ENCODE results near the gene IL11RA. TPM values are rescaled to one million over a fixed set of nuclear protein-coding genes. Genes with fewer than 3 reads are reported as not detected.
A peak's percentile ranks its signal among the peaks of the same experiment; 100 is the strongest.

The IL11RA gene
- total and polyA plus RNA-seq, 2 of the 8 experiments (the other 6 are each of a cell fraction or from before 2014, with no cell fraction given), result 5.5 to 9.1 TPM

- H3K14ac ChIP-seq (ENCODE audit: insufficient read length), result no peak within 1 kb of the TSS
- H3K56ac ChIP-seq (replicated peaks; ENCODE audit: insufficient read length, low read depth, low read length), result no peak within 1 kb of the TSS
- DNase-seq (ENCODE audit: low read depth in 1 of 2, low spot score in 2 of 2) (peak in 1 of 2 experiments; percentile 70), FAIRE-seq (no peak)
- no peak within 1 kb of the TSS for H2BK5ac ChIP-seq (ENCODE audit: low read depth, low read length)
- peaks cover 9% of the 10 kb centered on the region for H3K23me2 ChIP-seq (ENCODE audit: low read depth, low read length)
- 4% methylated on average over 37 of the region's 69 CpGs; no CpG with 5 or more reads in 1 of the 2 experiments for WGBS, 2 experiments (ENCODE audit: extremely low coverage in 1 of 2, insufficient coverage in 1 of 2, insufficient read length in 1 of 2, insufficient replicate concordance in 2 of 2, low coverage in 1 of 2, low lambda C conversion rate in 2 of 2, missing lambda C conversion rate in 1 of 2)
- no peak within 1 kb of the TSS for H3K18ac ChIP-seq (ENCODE audit: extremely low read depth, low read length)
- H3K36me3 ChIP-seq (ENCODE audit: control insufficient read depth in 2 of 4, insufficient read depth in 4 of 4, low read length in 3 of 4), result no peaks in the 10 kb centered on the region; a peak in 1 of 8 replicates
- H3K4me1 ChIP-seq (replicated peaks in 1 of 4; ENCODE audit: control insufficient read depth in 3 of 4, insufficient read depth in 4 of 4, low read length in 3 of 4), result peaks cover 0 to 18% (median 6%) of the 10 kb centered on the region in 4 experiments; a peak in 6 of 7 replicates
- no peaks in the 10 kb centered on the region for H3K79me2 ChIP-seq (ENCODE audit: control insufficient read depth in 1 of 2, insufficient read depth in 2 of 2, low read length in 2 of 2)
- peak within 1 kb of the TSS; percentile 69; the same call in 1 of the 2 replicates for H4K8ac ChIP-seq (ENCODE audit: extremely low read depth, insufficient read depth, low read length)
- no peak within 1 kb of the TSS for H2BK20ac ChIP-seq (ENCODE audit: low read length)
- peaks cover 0 to 6% of the 10 kb centered on the region in 2 experiments for H4K20me1 ChIP-seq (replicated peaks in 1 of 2; ENCODE audit: control insufficient read depth in 1 of 2, insufficient read depth in 2 of 2, low read length in 2 of 2)
- H3K27ac ChIP-seq (ENCODE audit: low read depth, low read length), result no peak within 1 kb of the TSS
- H2BK12ac ChIP-seq (ENCODE audit: low read depth, low read length), result 0 out of 2 replicates have a peak within 1 kb of the TSS, but pooled peaks have one; percentile 71
- H4K91ac ChIP-seq (replicated peaks; ENCODE audit: insufficient read length, low read length), result no peak within 1 kb of the TSS
- peaks cover 58 to 75% (median 74%) of the 10 kb centered on the region in 4 experiments for H3K27me3 ChIP-seq (replicated peaks in 1 of 4; ENCODE audit: control insufficient read depth in 3 of 4, extremely low read depth in 1 of 4, insufficient read depth in 3 of 4, low read length in 3 of 4)
- H3K23ac ChIP-seq (ENCODE audit: insufficient read length), result no peak within 1 kb of the TSS
- H3K4ac ChIP-seq (replicated peaks; ENCODE audit: insufficient read length, low read depth, low read length), result no peak within 1 kb of the TSS
- H3K4me3 ChIP-seq (ENCODE audit: extremely low read depth in 1 of 4, insufficient read depth in 2 of 4, low read depth in 3 of 4, low read length in 4 of 4), result peak within 1 kb of the TSS; percentile 9 to 59 (median 40)
- no peaks in the 10 kb centered on the region for H3K9me3 ChIP-seq (ENCODE audit: insufficient read depth in 2 of 2, low read depth in 1 of 2, low read length in 1 of 2)
- H2AFZ ChIP-seq (ENCODE audit: low read length), result 0 out of 2 replicates have a peak within 1 kb of the TSS, but pooled peaks have one; percentile 20
- H3K79me1 ChIP-seq (ENCODE audit: low read depth, low read length), result no peaks in the 10 kb centered on the region
- H2BK120ac ChIP-seq (replicated peaks; ENCODE audit: low read depth, low read length), result no peak within 1 kb of the TSS
- H4K5ac ChIP-seq (ENCODE audit: insufficient read length, low read depth, low read length), result no peak within 1 kb of the TSS
- CTCF ChIA-PET (ENCODE audit: partially characterized antibody), result interaction anchor here (0.6 to 18.5 kb wide), 10 partner anchors 9 to 296 kb away, joined by 3 to 401 read pairs (median 4); partner anchors contain the start of genes DCTN3, RPP25L and SIGMAR1
- H3K9ac ChIP-seq (replicated peaks in 1 of 4; ENCODE audit: extremely low read depth in 1 of 4, low read depth in 3 of 4, low read length in 3 of 4), result no peak within 1 kb of the TSS
- H2BK15ac ChIP-seq (ENCODE audit: low read length), result 0 out of 2 replicates have a peak within 1 kb of the TSS, but pooled peaks have one; percentile 20
- H3K4me2 ChIP-seq (ENCODE audit: insufficient read depth in 1 of 2, low read depth in 2 of 2, low read length in 2 of 2), result peak within 1 kb of the TSS; percentile 62 to 87
- H2AK5ac ChIP-seq (ENCODE audit: low read depth, low read length), result no peak within 1 kb of the TSS
- POLR2A ChIA-PET (ENCODE audit: partially characterized antibody), result interaction anchor here (0.6 to 11.3 kb wide), 7 partner anchors 11 to 51 kb away, joined by 3 to 127 read pairs (median 3); partner anchors contain the start of genes GALT, IL11RA and RPP25L
- TF ChIP-seq TAF1 (IDR thresholded peaks at IDR 0.05; ENCODE audit: low read depth, low read length) (no peak), YY1 (IDR thresholded peaks at IDR 0.05; ENCODE audit: low read depth, low read length) (no peak), KDM4A (IDR thresholded peaks at IDR 0.05; ENCODE audit: low read depth, low read length, severe bottlenecking) (peak; percentile 91), EP300 (IDR thresholded peaks at IDR 0.05; ENCODE audit: borderline replicate concordance in 1 of 2, low read depth in 2 of 2, low read length in 2 of 2) (no peak), TEAD4 (IDR thresholded peaks at IDR 0.05; ENCODE audit: low read depth, low read length) (no peak), SUZ12 (IDR thresholded peaks at IDR 0.05; ENCODE audit: low read length) (peak; percentile 79), BCL11A (IDR thresholded peaks at IDR 0.05; ENCODE audit: low read depth in 2 of 2, low read length in 2 of 2) (no peak), ASH2L (IDR thresholded peaks at IDR 0.05; ENCODE audit: low read length) (no peak)
- TF ChIP-seq, protein P1, sequence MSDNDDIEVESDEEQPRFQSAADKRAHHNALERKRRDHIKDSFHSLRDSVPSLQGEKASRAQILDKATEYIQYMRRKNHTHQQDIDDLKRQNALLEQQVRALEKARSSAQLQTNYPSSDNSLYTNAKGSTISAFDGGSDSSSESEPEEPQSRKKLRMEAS (IDR thresholded peaks at IDR 0.05), result no peak
- TF ChIP-seq, protein P2, sequence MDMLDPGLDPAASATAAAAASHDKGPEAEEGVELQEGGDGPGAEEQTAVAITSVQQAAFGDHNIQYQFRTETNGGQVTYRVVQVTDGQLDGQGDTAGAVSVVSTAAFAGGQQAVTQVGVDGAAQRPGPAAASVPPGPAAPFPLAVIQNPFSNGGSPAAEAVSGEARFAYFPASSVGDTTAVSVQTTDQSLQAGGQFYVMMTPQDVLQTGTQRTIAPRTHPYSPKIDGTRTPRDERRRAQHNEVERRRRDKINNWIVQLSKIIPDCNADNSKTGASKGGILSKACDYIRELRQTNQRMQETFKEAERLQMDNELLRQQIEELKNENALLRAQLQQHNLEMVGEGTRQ (IDR thresholded peaks at IDR 0.05; ENCODE audit: low read length), result no peak
Measured at GRCh38 chr9:34628656-34629490, 23.1 kb upstream of the IL11RA start, which contains the start of gene ARID3C. TSS of gene ARID3C (minus strand) at chr9:34629066. CDS start at chr9:34628014, 1,052 bp downstream.

Measured in H1 (cell line).